Suprapubic skin (tissue), 4 donors: Measurements from ENCODE around the gene PRR35. TPM values are rescaled to one million over a fixed set of nuclear protein-coding genes. Genes with fewer than 3 reads are reported as not detected.
"Not testable (repeated sequence)": the region's sequence is repeated elsewhere in the genome, so short reads cannot be mapped to it uniquely, and the experiment has no call there.

Experiments used
- DNase-seq, 2 donors: peaks; one replicate each; pipeline ENCODE4 v3.0.0-alpha.2; 2019; ENCODE audit warnings: low spot score in 2 of 2
- H3K27ac ChIP-seq: fragments of 200-600 bp; sonication (generic); one replicate; pipeline ENCODE4 v1.5.1; 2019
- H3K27me3 ChIP-seq: fragments of 200-600 bp; sonication (generic); one replicate; pipeline ENCODE4 v1.5.1; 2019
- H3K36me3 ChIP-seq: fragments of 200-600 bp; sonication (generic); one replicate; pipeline ENCODE4 v1.5.1; 2019
- H3K4me1 ChIP-seq: fragments of 200-600 bp; sonication (generic); one replicate; pipeline ENCODE4 v1.5.1; 2019
- H3K4me3 ChIP-seq: fragments of 200-600 bp; sonication (generic); one replicate; pipeline ENCODE4 v1.5.1; 2019; ENCODE audit warnings: mild to moderate bottlenecking
- H3K9me3 ChIP-seq: fragments of 200-600 bp; sonication (generic); one replicate; pipeline ENCODE4 v1.5.1; 2019
- EP300 ChIP-seq: sonication (generic); formaldehyde crosslinking; IDR thresholded peaks from one replicate; pipeline ENCODE4 v1.6.1; 2017; ENCODE audit warnings: antibody characterized with exemption
- POLR2A ChIP-seq, 2 donors: fragments of 450-650 bp; IDR thresholded peaks; one replicate each; pipeline ENCODE4 v1.6.1; 2017; ENCODE audit warnings: antibody characterized with exemption in 2 of 2, mild to moderate bottlenecking in 2 of 2, moderate library complexity in 2 of 2
- POLR2AphosphoS5 ChIP-seq, 3 donors: sonication (generic); formaldehyde crosslinking; IDR thresholded peaks; one replicate each; pipeline ENCODE4 v1.6.1; 2017; ENCODE audit warnings: antibody characterized with exemption in 3 of 3
- WGBS: methylation state at CpG from one replicate; pipeline ENCODE4 v1.1.5; 2018; 5-methylcytosine and 5-hydroxymethylcytosine counted together
- total RNA-seq, 4 donors: library from RNA; depleted of rRNA; stranded (reverse); fragments of >200 nt; gene quantifications; one replicate each; pipeline ENCODE4 v1.1.0, GENCODE V29; 2016
- TF ChIP-seq, protein P1 (sequence below), 2 donors: fragments of 200-600 bp in 1 of 2; fragments of 450-650 bp in 1 of 2; sonication (generic) in 1 of 2; IDR thresholded peaks; one replicate each; pipeline ENCODE4 v1.5.1; 2016 to 2019; ENCODE audit warnings: antibody characterized with exemption in 2 of 2, mild to moderate bottlenecking in 1 of 2, moderate library complexity in 1 of 2

PRR35 gene
- total RNA-seq, 4 donors from 2014 or later = not detected

DNA sequence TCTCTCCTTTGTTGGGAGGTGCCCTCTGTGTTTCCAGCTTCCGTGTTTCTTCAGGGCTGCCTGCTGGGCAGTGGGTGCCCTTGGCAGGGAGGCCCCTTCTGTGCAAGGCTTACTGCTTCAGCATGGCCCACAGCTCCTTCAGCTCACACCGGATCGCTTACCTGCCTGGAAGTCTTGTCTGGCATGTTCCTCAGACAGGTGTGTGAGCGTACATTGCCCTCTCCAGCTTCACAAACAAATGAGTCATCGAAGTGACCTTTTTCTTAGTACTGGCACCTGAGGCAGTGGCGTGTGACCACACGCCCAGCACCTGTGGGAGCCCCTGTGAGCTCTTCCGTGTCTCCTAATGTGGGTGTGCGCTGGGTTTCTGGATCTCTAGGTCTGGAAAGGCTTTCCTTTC is 33.2 kb downstream of the PRR35 start:
- no peaks in the 10 kb centered on the region for H3K9me3 ChIP-seq
- DNase-seq = no peak
- no peaks in the 10 kb centered on the region for H3K36me3 ChIP-seq
- peaks cover 68% of the 10 kb centered on the region for H3K4me1 ChIP-seq
- H3K27me3 ChIP-seq = no peaks in the 10 kb centered on the region
- 30% methylated on average over 8 of the region's 9 CpGs for WGBS
- TF ChIP-seq, protein P1, sequence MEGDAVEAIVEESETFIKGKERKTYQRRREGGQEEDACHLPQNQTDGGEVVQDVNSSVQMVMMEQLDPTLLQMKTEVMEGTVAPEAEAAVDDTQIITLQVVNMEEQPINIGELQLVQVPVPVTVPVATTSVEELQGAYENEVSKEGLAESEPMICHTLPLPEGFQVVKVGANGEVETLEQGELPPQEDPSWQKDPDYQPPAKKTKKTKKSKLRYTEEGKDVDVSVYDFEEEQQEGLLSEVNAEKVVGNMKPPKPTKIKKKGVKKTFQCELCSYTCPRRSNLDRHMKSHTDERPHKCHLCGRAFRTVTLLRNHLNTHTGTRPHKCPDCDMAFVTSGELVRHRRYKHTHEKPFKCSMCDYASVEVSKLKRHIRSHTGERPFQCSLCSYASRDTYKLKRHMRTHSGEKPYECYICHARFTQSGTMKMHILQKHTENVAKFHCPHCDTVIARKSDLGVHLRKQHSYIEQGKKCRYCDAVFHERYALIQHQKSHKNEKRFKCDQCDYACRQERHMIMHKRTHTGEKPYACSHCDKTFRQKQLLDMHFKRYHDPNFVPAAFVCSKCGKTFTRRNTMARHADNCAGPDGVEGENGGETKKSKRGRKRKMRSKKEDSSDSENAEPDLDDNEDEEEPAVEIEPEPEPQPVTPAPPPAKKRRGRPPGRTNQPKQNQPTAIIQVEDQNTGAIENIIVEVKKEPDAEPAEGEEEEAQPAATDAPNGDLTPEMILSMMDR (IDR thresholded peaks at IDR 0.05) = no peak
- TF ChIP-seq POLR2AphosphoS5 (IDR thresholded peaks at IDR 0.05) = no peak
- TF ChIP-seq EP300 = no peak
- TF ChIP-seq POLR2A (IDR thresholded peaks at IDR 0.05) = no peak
- peak overlapping the region; percentile 84 for H3K4me3 ChIP-seq
- H3K27ac ChIP-seq = peak overlapping the region; percentile 91

DNA sequence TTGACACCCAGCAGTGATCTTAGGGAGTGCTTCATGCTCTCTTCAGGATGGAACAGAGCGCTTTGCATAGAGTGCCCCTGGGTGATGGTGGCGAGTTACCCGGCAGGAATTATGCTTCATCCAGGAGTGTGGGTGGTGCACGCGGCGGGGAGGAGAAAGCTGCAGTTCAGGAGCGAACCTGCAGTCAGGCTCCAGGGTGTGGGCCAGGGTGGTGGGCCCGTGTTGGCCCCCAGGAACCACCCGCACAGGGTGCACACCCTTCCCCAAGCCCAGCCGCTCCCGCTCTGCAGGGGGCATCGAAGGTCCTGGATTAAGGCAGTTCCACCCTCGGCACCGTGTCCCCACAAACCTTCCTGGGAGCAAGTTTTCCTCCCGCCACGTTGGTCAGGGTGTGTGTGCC is 33.6 kb downstream of the PRR35 start:
- peaks cover 65% of the 10 kb centered on the region for H3K4me1 ChIP-seq
- no peaks in the 10 kb centered on the region for H3K27me3 ChIP-seq
- peak overlapping the region; percentile 91 for H3K27ac ChIP-seq
- H3K4me3 ChIP-seq = peak overlapping the region; percentile 18
- peaks cover 1% of the 10 kb centered on the region for H3K36me3 ChIP-seq
- WGBS = 10% methylated on average over 2 of the region's 16 CpGs
- TF ChIP-seq POLR2A (IDR thresholded peaks at IDR 0.05) = no peak
- DNase-seq = no peak
- no peaks in the 10 kb centered on the region for H3K9me3 ChIP-seq

DNA sequence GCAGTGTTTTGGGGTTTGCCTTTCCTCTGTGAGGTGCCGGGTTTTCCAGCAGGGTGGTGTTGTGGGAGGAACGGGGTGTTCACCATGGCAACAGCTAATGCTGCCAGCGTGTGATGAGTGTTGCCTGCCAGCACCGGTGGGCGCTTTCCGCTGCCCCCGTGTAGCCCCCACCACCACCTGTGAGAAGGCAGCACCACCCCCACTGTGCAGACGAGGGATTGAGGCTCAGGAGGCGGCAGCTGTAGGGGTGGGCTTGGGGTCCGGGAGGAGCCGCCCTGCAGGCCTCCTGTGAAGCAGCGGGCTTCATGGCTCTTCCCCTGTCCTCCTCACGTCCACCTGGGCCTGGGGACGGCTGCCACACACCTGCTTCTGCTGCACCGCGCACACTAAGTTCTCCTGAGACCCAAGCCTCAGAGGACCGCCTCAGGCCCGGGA is 34.9 kb downstream of the PRR35 start:
- Histone ChIP-seq H3K36me3 (peaks cover 7% of the 10 kb centered on the region), H3K9me3 (no peaks in the 10 kb centered on the region), H3K27me3 (no peaks in the 10 kb centered on the region), H3K4me1 (peaks cover 65% of the 10 kb centered on the region), H3K4me3 (no peak overlapping the region), H3K27ac (no peak overlapping the region)
- DNase-seq = peak in 1 of 2 donors; percentile 55
- TF ChIP-seq, protein P1 (IDR thresholded peaks at IDR 0.05) = no peak
- TF ChIP-seq POLR2AphosphoS5 (IDR thresholded peaks at IDR 0.05) (no peak), EP300 (no peak), POLR2A (IDR thresholded peaks at IDR 0.05) (no peak)
- 75% methylated on average over 8 of the region's 18 CpGs for WGBS

DNA sequence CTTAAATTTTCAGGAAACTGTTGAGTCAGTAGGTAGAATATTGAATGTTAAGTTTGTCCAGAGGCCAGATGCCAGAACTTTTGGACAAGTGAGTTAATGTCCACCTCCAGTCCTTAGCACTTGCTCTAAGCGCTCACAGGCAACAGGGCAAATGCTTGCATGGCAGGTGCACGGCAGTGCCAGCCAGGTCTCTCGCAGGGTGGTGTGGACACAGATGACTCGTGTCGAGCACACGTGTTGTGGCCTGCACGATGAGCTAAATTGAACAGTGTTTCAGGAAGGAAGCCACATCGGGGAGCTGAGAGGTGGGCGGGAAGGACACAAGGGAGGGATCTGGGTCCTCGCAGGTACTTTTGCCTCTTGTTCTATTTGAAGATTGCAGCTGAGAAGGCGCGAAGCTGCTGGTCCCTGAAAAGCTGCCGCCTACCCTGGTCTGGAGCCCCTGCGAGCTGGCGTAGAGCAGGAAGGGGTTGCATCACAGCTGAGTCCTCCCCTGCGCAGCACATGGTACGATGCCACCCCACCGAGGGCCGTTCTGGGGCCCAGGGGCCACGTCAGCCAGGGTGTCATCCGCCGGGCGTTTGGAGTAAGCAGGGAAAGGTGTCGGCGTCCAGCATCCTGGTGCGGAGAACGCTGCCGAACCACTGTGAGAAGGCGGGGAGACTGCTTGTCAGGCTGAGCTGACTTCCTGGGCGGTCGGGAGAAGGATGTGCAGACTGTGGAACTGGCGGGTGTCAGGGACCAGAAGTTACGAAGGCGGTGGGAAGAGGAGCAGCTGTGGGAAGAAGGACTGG is 35.9 kb downstream of the PRR35 start:
- Histone ChIP-seq H3K4me1 (peaks cover 58% of the 10 kb centered on the region), H3K9me3 (no peaks in the 10 kb centered on the region)
- 77% methylated on average over 20 of the region's 34 CpGs for WGBS

DNA sequence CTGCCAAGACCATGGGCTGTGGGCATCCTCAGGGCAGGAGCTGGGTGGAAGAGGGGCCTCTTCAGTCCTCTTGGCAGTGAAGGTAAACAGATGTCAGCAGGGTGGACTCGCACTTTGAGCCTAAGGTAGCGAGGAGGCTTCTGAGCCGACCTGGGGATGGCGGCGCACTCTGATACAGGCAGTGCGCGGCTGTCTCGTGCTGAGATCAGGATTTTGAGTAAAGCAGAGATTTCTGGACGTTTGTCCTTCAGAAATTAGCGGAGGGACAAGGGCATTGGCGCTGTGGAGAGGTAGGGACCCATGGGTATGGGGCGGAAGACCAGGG is 36.5 kb downstream of the PRR35 start:
- Histone ChIP-seq H3K4me1 (peaks cover 53% of the 10 kb centered on the region), H3K27ac (no peak overlapping the region), H3K36me3 (peaks cover 7% of the 10 kb centered on the region), H3K27me3 (no peaks in the 10 kb centered on the region), H3K9me3 (no peaks in the 10 kb centered on the region), H3K4me3 (no peak overlapping the region)
- WGBS = 91% methylated on average over 12 of the region's 12 CpGs
- TF ChIP-seq POLR2A (IDR thresholded peaks at IDR 0.05) = no peak
- TF ChIP-seq POLR2AphosphoS5 (IDR thresholded peaks at IDR 0.05) = no peak
- no peak for TF ChIP-seq EP300
- TF ChIP-seq, protein P1 (IDR thresholded peaks at IDR 0.05) = no peak
- DNase-seq = no peak

More for the DNA sequence above, 35.9 kb downstream of the PRR35 start:
- TF ChIP-seq POLR2A (IDR thresholded peaks at IDR 0.05) (no peak), EP300 (no peak), POLR2AphosphoS5 (IDR thresholded peaks at IDR 0.05) (no peak)
- TF ChIP-seq, protein P1 (IDR thresholded peaks at IDR 0.05) = no peak
- no peaks in the 10 kb centered on the region for H3K27me3 ChIP-seq
- no peak overlapping the region for H3K27ac ChIP-seq
- no peak overlapping the region for H3K4me3 ChIP-seq
- H3K36me3 ChIP-seq = peaks cover 7% of the 10 kb centered on the region
- no peak for DNase-seq

DNA sequence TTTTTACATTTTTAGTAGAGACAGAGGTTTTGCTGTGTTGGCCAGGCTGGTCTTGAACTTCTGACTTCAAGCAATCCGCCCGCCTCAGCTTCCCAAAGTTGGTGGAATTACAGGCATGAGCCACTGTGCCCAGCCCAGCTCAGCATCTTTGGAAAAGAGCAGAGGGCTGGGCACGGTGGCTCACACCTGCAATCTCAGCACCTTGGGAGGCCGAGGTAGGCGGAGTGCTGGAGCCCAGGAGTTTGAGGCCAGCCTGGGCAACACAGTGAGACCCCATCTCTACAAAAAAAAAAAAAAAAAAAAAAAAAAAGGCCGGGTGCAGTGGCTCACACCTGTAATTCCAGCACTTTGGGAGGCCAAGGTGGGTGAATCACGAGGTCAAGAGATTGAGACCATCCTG is 37.5 kb downstream of the PRR35 start:
- H3K4me3 ChIP-seq, DNase-seq, H3K36me3 ChIP-seq, H3K27me3 ChIP-seq, H3K9me3 ChIP-seq, H3K27ac ChIP-seq: not testable (repeated sequence)
- peaks cover 43% of the 10 kb centered on the region for H3K4me1 ChIP-seq
- 97% methylated on average over 7 of the region's 7 CpGs for WGBS
